Tibial nerve (tissue), 4 donors: ENCODE measurements around the gene NINJ1. TPM values are rescaled to one million over a fixed set of nuclear protein-coding genes. Genes with fewer than 3 reads are reported as not detected.

ENCODE experiments used
- DNase-seq, 2 donors: peaks; one replicate each; pipeline ENCODE4 v3.0.0-alpha.2; 2019; ENCODE audit warnings: low spot score in 2 of 2
- H3K27ac ChIP-seq, 4 donors: fragments of 200-600 bp; sonication (generic) in 3 of 4; one replicate each; pipeline ENCODE4 v1.5.1; 2017 to 2019; ENCODE audit warnings: mild to moderate bottlenecking in 1 of 4
- H3K27me3 ChIP-seq, 2 donors: fragments of 200-600 bp; sonication (generic) in 1 of 2; one replicate each; pipeline versions ENCODE4 v1.5.1 to v1.6.0; 2017 to 2019
- H3K36me3 ChIP-seq, 3 donors: fragments of 200-600 bp; sonication (generic); one replicate each; pipeline ENCODE4 v1.5.1; 2018 to 2019
- H3K4me1 ChIP-seq, 4 donors: fragments of 200-600 bp; sonication (generic) in 3 of 4; one replicate each; pipeline ENCODE4 v1.5.1; 2017 to 2019
- H3K4me3 ChIP-seq, 4 donors: fragments of 200-600 bp; sonication (generic) in 3 of 4; one replicate each; pipeline ENCODE4 v1.5.1; 2017 to 2019; ENCODE audit warnings: mild to moderate bottlenecking in 1 of 4, moderate library complexity in 1 of 4
- H3K9me3 ChIP-seq, 4 donors: fragments of 200-600 bp; sonication (generic) in 3 of 4; one replicate each; pipeline ENCODE4 v1.5.1; 2017 to 2019
- CTCF ChIP-seq, 5 experiments: fragments of 200-600 bp in 3 of 5; fragments of 450-650 bp in 2 of 5; sonication (generic) in 3 of 5; IDR thresholded peaks; one replicate each; pipeline ENCODE4 v1.5.1; 2016 to 2019; ENCODE audit warnings: antibody characterized with exemption in 5 of 5, mild to moderate bottlenecking in 3 of 5, moderate library complexity in 2 of 5
- EP300 ChIP-seq, 2 donors: sonication (generic); formaldehyde crosslinking; IDR thresholded peaks; one replicate each; pipeline ENCODE4 v1.6.1; 2017; ENCODE audit warnings: antibody characterized with exemption in 2 of 2, mild to moderate bottlenecking in 1 of 2
- POLR2A ChIP-seq, 2 donors: fragments of 450-650 bp; IDR thresholded peaks; one replicate each; pipeline ENCODE4 v1.6.1; 2017; ENCODE audit warnings: antibody characterized with exemption in 2 of 2, mild to moderate bottlenecking in 2 of 2, moderate library complexity in 2 of 2
- WGBS, 2 donors: methylation state at CpG; one replicate each; pipeline ENCODE4 v1.1.5; 2018; 5-methylcytosine and 5-hydroxymethylcytosine counted together
- total RNA-seq, 4 donors: library from RNA; depleted of rRNA; stranded (reverse); fragments of >200 nt; gene quantifications; one replicate each; pipeline ENCODE4 v1.1.0, GENCODE V29; 2016

Gene NINJ1
- total RNA-seq, 4 donors from 2014 or later = 48.2 to 98.8 (median 72.9) TPM

- TF ChIP-seq EP300 (IDR thresholded peaks at IDR 0.05) = no peak
- TF ChIP-seq CTCF (IDR thresholded peaks at IDR 0.05) = no peak
- no peak for TF ChIP-seq POLR2A (IDR thresholded peaks at IDR 0.05)
- DNase-seq = no peak
- no peaks in the 10 kb centered on the region for H3K9me3 ChIP-seq
- H3K4me3 ChIP-seq = no peak overlapping the region
- no peaks in the 10 kb centered on the region for H3K36me3 ChIP-seq
- H3K4me1 ChIP-seq = peaks cover 0 to under 1% (median 0%) of the 10 kb centered on the region in 4 donors
- no peaks in the 10 kb centered on the region for H3K27me3 ChIP-seq
- 71 to 73% methylated on average over 16 to 18 of the region's 20 CpGs for WGBS, 2 donors
- no peak overlapping the region for H3K27ac ChIP-seq
Observed at GRCh38 chr9:93172666-93173364, 38.8 kb upstream of the NINJ1 start.

GRCh38 chr9:93171261-93171990 lies 37.4 kb upstream of the NINJ1 start:
- Histone ChIP-seq H3K4me3 (no peak overlapping the region), H3K4me1 (peaks cover 0 to 3% (median 0%) of the 10 kb centered on the region in 4 donors), H3K27ac (no peak overlapping the region), H3K27me3 (no peaks in the 10 kb centered on the region), H3K36me3 (no peaks in the 10 kb centered on the region), H3K9me3 (no peaks in the 10 kb centered on the region)
- DNase-seq = no peak
- 91 to 93% methylated on average over 8 of the region's 8 CpGs for WGBS, 2 donors
- TF ChIP-seq EP300 (IDR thresholded peaks at IDR 0.05) = no peak
- TF ChIP-seq POLR2A (IDR thresholded peaks at IDR 0.05) = no peak
- TF ChIP-seq CTCF (IDR thresholded peaks at IDR 0.05) = no peak

- TF ChIP-seq CTCF (IDR thresholded peaks at IDR 0.05) = no peak
- TF ChIP-seq POLR2A (IDR thresholded peaks at IDR 0.05) = no peak
- no peak for TF ChIP-seq EP300 (IDR thresholded peaks at IDR 0.05)
- Histone ChIP-seq H3K27ac (no peak overlapping the region), H3K27me3 (no peaks in the 10 kb centered on the region), H3K4me3 (no peak overlapping the region), H3K36me3 (no peaks in the 10 kb centered on the region), H3K9me3 (no peaks in the 10 kb centered on the region), H3K4me1 (peaks cover 0 to 3% (median 0%) of the 10 kb centered on the region in 4 donors)
- WGBS, 2 donors = 89 to 90% methylated on average over 8 of the region's 8 CpGs
- no peak for DNase-seq
Observed at GRCh38 chr9:93170571-93170970, 36.5 kb upstream of the NINJ1 start.

- WGBS, 2 donors = 95 to 96% methylated on average over 1 of the region's 1 CpG
- no peak overlapping the region for H3K4me3 ChIP-seq
- peaks cover 0 to 3% (median 0%) of the 10 kb centered on the region in 4 donors for H3K4me1 ChIP-seq
- no peaks in the 10 kb centered on the region for H3K27me3 ChIP-seq
- DNase-seq = no peak
- H3K9me3 ChIP-seq = no peaks in the 10 kb centered on the region
- no peak overlapping the region for H3K27ac ChIP-seq
- no peaks in the 10 kb centered on the region for H3K36me3 ChIP-seq
- TF ChIP-seq CTCF (IDR thresholded peaks at IDR 0.05) (no peak), POLR2A (IDR thresholded peaks at IDR 0.05) (no peak), EP300 (IDR thresholded peaks at IDR 0.05) (no peak)
Observed at GRCh38 chr9:93169444-93169843, 35.4 kb upstream of the NINJ1 start.

- Histone ChIP-seq H3K4me3 (no peak overlapping the region), H3K27ac (no peak overlapping the region), H3K36me3 (no peaks in the 10 kb centered on the region), H3K27me3 (no peaks in the 10 kb centered on the region), H3K4me1 (peaks cover 0 to 3% (median 0%) of the 10 kb centered on the region in 4 donors), H3K9me3 (no peaks in the 10 kb centered on the region)
- DNase-seq = no peak
- 83 to 88% methylated on average over 5 of the region's 5 CpGs for WGBS, 2 donors
- TF ChIP-seq POLR2A (IDR thresholded peaks at IDR 0.05) (no peak), CTCF (IDR thresholded peaks at IDR 0.05) (no peak), EP300 (IDR thresholded peaks at IDR 0.05) (no peak)
Observed at GRCh38 chr9:93168581-93168980, 34.5 kb upstream of the NINJ1 start.
